DMS79 treated with DMSO at 0.1 percent for 48 hours (cell line): Measurements from ENCODE around the gene TMEM185B.
"Not testable (repeated sequence)": the region's sequence is repeated elsewhere in the genome, so short reads cannot be mapped to it uniquely, and the experiment has no call there.

Experiments
- DNase-seq: peaks from one replicate; lab custom pipeline; 2025; lab: John Stamatoyannopoulos, UW

Gene TMEM185B

GRCh38 chr2:120251880-120252224 is 28.7 kb upstream of the TMEM185B start:
- no peak for DNase-seq

GRCh38 chr2:120251078-120251477 is 27.9 kb upstream of the TMEM185B start:
- no peak for DNase-seq

GRCh38 chr2:120250640-120251039 is 27.4 kb upstream of the TMEM185B start:
- no peak for DNase-seq

DNA sequence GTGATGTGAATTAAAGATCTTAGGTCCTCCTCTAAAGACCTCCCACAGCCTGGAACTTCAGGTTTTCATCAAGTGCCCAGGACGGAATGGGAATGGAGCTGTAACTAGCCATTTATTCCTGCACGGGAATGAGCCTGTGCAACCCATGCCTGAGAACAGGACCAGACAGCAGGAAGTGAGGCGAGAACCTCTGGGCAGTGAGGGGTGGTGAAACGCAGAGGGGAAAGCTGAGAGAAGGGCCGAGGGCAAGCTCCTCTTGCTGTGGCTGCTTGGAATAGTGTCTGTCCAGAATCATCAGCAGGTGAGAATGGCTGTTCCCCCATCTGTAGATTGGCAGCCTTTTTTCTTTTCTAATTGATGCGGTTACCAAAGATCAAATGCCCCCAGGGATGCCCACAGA is 24.7 kb upstream of the TMEM185B start:
- no peak for DNase-seq

DNA sequence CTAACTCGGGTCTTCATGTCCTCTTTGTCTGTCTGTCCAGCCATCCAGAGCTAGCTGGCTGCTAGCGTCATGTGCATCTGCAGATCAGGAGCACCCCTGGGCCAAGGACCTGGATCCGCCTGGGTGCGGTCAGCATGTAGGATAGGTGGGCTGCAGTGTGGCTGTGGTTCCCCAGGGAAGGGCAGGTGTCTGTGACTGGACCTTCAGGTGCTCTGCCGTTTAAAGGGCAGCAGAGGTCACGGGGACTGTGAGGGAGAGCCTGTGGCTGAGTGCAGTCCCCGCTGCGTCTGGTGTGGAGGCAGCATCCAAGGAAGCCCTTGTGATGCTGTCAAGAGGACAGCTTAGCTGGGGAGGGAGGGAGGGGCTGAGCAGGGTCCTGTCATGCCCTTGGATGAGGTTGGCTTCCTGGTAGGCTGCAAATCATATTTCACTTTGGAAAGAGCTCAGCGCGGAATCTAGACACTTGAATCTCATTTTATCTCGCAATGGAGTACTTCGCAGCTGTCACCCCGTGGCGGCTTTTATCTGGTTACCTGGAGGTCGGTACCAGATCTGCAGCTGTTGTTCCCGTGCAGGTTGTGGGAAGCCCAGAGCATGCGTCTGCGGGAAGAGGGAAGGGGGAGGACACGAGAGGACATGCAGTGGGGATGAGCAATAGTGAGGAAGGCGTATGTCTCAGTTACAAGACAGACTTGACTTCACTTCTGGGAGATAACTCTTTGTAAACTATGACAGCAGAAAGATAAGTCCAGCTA is 23.5 kb upstream of the TMEM185B start:
- DNase-seq = peak; percentile 81

- DNase-seq = peak; percentile 70
Measured at GRCh38 chr2:120245520-120246332, 22.5 kb upstream of the TMEM185B start.

- peak; percentile 70 for DNase-seq
Measured at GRCh38 chr2:120244656-120245519, 21.7 kb upstream of the TMEM185B start.

GRCh38 chr2:120243875-120244553 is 20.8 kb upstream of the TMEM185B start:
- DNase-seq = no peak

GRCh38 chr2:120243211-120243610 is 20.0 kb upstream of the TMEM185B start:
- no peak for DNase-seq

- no peak for DNase-seq
Measured at GRCh38 chr2:120241684-120242083, 18.5 kb upstream of the TMEM185B start.

GRCh38 chr2:120240901-120241429 is 17.8 kb upstream of the TMEM185B start:
- DNase-seq = no peak

DNA sequence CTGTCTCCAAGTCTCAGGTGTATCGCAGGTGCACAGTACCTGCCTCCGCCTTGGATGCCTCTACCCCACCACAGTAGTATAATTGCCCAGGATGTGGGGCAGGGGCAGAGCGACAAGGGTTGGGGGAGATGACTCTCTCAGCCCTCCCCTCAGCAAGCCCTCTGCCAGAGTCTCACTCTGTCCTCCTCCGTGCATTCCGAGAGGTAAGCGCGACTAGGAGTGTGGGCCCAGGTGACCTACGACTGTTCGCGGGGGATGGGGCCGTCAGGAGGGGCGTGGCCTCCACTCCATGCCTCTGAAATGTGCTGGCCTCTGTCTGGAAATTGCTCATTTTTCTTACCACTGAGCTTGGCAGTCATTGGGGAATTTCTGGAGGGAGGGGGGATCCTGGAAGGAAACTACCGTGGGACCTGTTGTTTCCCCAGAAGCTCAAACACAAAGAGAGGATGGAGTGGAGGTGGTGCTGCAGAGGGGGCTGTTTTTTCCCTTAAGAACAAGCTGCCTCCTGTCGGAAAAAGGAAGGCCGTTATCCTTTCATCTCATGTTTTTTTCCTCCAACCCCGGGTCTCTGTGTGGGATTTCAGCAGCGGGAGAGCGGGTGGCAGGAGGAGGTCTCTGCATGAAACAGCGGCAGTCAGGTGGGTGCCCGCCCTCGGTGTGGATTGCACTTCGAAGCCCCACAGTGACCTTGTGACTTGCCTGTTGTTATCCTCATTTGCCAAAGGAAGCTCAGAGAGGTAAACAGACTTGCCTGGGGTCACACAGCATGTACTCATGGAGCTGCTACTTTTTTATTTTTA is 16.5 kb upstream of the TMEM185B start:
- no peak for DNase-seq

- no peak for DNase-seq
Measured at GRCh38 chr2:120238728-120239487, 15.7 kb upstream of the TMEM185B start.

GRCh38 chr2:120237491-120237902 is 14.3 kb upstream of the TMEM185B start:
- DNase-seq = no peak

GRCh38 chr2:120236791-120237190 is 13.6 kb upstream of the TMEM185B start:
- DNase-seq = no peak

- DNase-seq = no peak
Measured at GRCh38 chr2:120236316-120236715, 13.1 kb upstream of the TMEM185B start.

- no peak for DNase-seq
Measured at GRCh38 chr2:120235681-120236080, 12.5 kb upstream of the TMEM185B start.

DNA sequence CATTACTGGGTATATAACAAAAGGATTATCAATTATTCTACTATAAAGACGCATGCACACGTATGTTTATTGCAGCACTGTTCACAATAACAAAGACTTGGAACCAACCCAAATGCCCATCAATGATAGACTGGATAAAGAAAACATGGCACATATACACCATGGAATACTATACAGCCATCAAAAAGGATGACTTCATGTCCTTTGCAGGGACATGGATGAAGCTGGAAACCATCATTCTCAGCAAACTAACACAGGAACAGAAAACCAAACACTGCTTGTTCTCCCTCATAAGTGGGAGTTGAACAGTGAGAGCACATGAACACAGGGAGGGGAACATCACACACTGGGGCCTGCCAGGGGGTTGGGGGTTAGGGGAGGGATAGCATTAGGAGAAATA is 12.0 kb upstream of the TMEM185B start:
- not testable (repeated sequence) for DNase-seq

DNA sequence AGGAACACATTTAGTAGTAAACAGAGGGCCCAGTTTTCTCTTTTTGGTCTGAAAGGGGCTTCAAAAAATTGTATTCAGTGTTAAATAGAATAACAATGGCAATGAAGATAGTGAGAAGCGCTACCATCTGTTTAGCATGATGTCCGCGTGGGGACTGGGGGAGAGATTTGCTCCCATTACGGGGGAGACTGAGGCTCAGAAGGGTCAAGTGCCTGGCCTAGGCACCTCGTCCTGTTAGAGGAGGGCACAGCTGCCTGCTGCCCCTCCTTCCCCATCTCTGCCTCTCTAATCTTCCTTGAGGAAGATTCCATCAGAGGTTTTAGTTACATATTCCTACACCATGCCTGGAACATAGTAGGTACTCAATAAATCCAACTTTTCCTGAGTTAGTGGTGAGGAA is 10.1 kb upstream of the TMEM185B start:
- no peak for DNase-seq
